Measurements from ENCODE around the gene LINGO1. TPM values are rescaled to one million over a fixed set of nuclear protein-coding genes. Genes with fewer than 3 reads are reported as not detected.

The LINGO1 gene
- total RNA-seq, 1 donor: 1.1 TPM

GRCh38 chr15:77667338-77668234 is 34.9 kb upstream of the LINGO1 start:
- Histone ChIP-seq H3K4me3 (ENCODE audit: insufficient read depth, low read length) (no peak overlapping the region), H3K27me3 (ENCODE audit: insufficient read depth, low read length) (peaks cover 27% of the 10 kb centered on the region)
- no peak for TF ChIP-seq CTCF (IDR thresholded peaks at IDR 0.05; ENCODE audit: extremely low read depth, low read depth, low read length)

GRCh38 chr15:77666296-77666660 is 33.6 kb upstream of the LINGO1 start:
- TF ChIP-seq CTCF (IDR thresholded peaks at IDR 0.05; ENCODE audit: extremely low read depth, low read depth, low read length): no peak
- no peak overlapping the region for H2AFZ ChIP-seq (ENCODE audit: low read length)
- H3K4me3 ChIP-seq (ENCODE audit: insufficient read depth, low read length): no peak overlapping the region
- no peaks in the 10 kb centered on the region for H3K79me2 ChIP-seq (ENCODE audit: insufficient read depth, low read length)
- peaks cover 28% of the 10 kb centered on the region for H3K27me3 ChIP-seq (ENCODE audit: insufficient read depth, low read length)
- H3K36me3 ChIP-seq (ENCODE audit: insufficient read depth, low read length): no peaks in the 10 kb centered on the region
- DNase-seq (ENCODE audit: insufficient read length, low spot score, missing footprints): peak; percentile 14
- no peaks in the 10 kb centered on the region for H4K20me1 ChIP-seq (ENCODE audit: insufficient read depth, low read length)
- H3K4me1 ChIP-seq (ENCODE audit: insufficient read depth, low read length): no peaks in the 10 kb centered on the region
- no peaks in the 10 kb centered on the region for H3K9me3 ChIP-seq (ENCODE audit: low read depth, low read length)
- H3K27ac ChIP-seq (ENCODE audit: low read depth, low read length): no peak overlapping the region
- H3K4me2 ChIP-seq (ENCODE audit: insufficient read depth, low read length): no peak overlapping the region

More at GRCh38 chr15:77667338-77668234, 34.9 kb upstream of the LINGO1 start:
- Histone ChIP-seq H3K9me3 (ENCODE audit: low read depth, low read length) (no peaks in the 10 kb centered on the region), H3K36me3 (ENCODE audit: insufficient read depth, low read length) (no peaks in the 10 kb centered on the region), H4K20me1 (ENCODE audit: insufficient read depth, low read length) (no peaks in the 10 kb centered on the region), H3K4me1 (ENCODE audit: insufficient read depth, low read length) (no peaks in the 10 kb centered on the region), H3K27ac (ENCODE audit: low read depth, low read length) (no peak overlapping the region), H2AFZ (ENCODE audit: low read length) (no peak overlapping the region), H3K4me2 (ENCODE audit: insufficient read depth, low read length) (no peak overlapping the region), H3K79me2 (ENCODE audit: insufficient read depth, low read length) (no peaks in the 10 kb centered on the region)
- peak; percentile 44 for DNase-seq (ENCODE audit: insufficient read length, low spot score, missing footprints)

- Histone ChIP-seq H3K27me3 (ENCODE audit: insufficient read depth, low read length) (peaks cover 28% of the 10 kb centered on the region), H3K79me2 (ENCODE audit: insufficient read depth, low read length) (no peaks in the 10 kb centered on the region), H3K36me3 (ENCODE audit: insufficient read depth, low read length) (no peaks in the 10 kb centered on the region), H4K20me1 (ENCODE audit: insufficient read depth, low read length) (no peaks in the 10 kb centered on the region), H3K4me1 (ENCODE audit: insufficient read depth, low read length) (no peaks in the 10 kb centered on the region), H3K9me3 (ENCODE audit: low read depth, low read length) (no peaks in the 10 kb centered on the region), H3K4me2 (ENCODE audit: insufficient read depth, low read length) (no peak overlapping the region), H2AFZ (ENCODE audit: low read length) (no peak overlapping the region), H3K4me3 (ENCODE audit: insufficient read depth, low read length) (no peak overlapping the region), H3K27ac (ENCODE audit: low read depth, low read length) (no peak overlapping the region)
- peak; percentile 25 for DNase-seq (ENCODE audit: insufficient read length, low spot score, missing footprints)
- no peak for TF ChIP-seq CTCF (IDR thresholded peaks at IDR 0.05; ENCODE audit: extremely low read depth, low read depth, low read length)
These were observed 33.0 kb upstream of the LINGO1 start for GRCh38 chr15:77665530-77666295.

GRCh38 chr15:77664428-77664827 is 31.7 kb upstream of the LINGO1 start:
- Histone ChIP-seq H3K36me3 (ENCODE audit: insufficient read depth, low read length) (no peaks in the 10 kb centered on the region), H3K79me2 (ENCODE audit: insufficient read depth, low read length) (no peaks in the 10 kb centered on the region), H2AFZ (ENCODE audit: low read length) (no peak overlapping the region), H3K4me2 (ENCODE audit: insufficient read depth, low read length) (no peak overlapping the region), H3K4me1 (ENCODE audit: insufficient read depth, low read length) (no peaks in the 10 kb centered on the region), H3K4me3 (ENCODE audit: insufficient read depth, low read length) (no peak overlapping the region), H4K20me1 (ENCODE audit: insufficient read depth, low read length) (no peaks in the 10 kb centered on the region), H3K27me3 (ENCODE audit: insufficient read depth, low read length) (peaks cover 21% of the 10 kb centered on the region), H3K27ac (ENCODE audit: low read depth, low read length) (no peak overlapping the region), H3K9me3 (ENCODE audit: low read depth, low read length) (no peaks in the 10 kb centered on the region)
- no peak for TF ChIP-seq CTCF (IDR thresholded peaks at IDR 0.05; ENCODE audit: extremely low read depth, low read depth, low read length)
- peak; percentile 35 for DNase-seq (ENCODE audit: insufficient read length, low spot score, missing footprints)
